Bronchial epithelial cell (primary cell): ENCODE results near the gene PHC2. TPM values are rescaled to one million over a fixed set of nuclear protein-coding genes. Genes with fewer than 3 reads are reported as not detected.

Experiments used
- DNase-seq: peaks from one replicate; pipeline ENCODE4 v3.0.0-alpha.2; 2010; ENCODE audit warnings: low read depth
- FAIRE-seq: peaks from 2 replicates; lab custom pipeline; 2011; peaks lifted over from hg19 to GRCh38; lab: Jason Lieb, UNC
- H3K27me3 ChIP-seq: 2 replicates; pipeline ENCODE4 v1.5.1; 2011; ENCODE audit warnings: low read length; ENCODE audit not compliant: control insufficient read depth, insufficient read depth
- H3K36me3 ChIP-seq: 2 replicates; pipeline ENCODE4 v1.5.1; 2011; ENCODE audit warnings: low read length; ENCODE audit not compliant: control insufficient read depth, insufficient read depth
- H3K4me3 ChIP-seq: 2 replicates; pipeline ENCODE4 v1.5.1; 2011; ENCODE audit warnings: mild to moderate bottlenecking, low read depth, low read length, control low read depth
- CTCF ChIP-seq: IDR thresholded peaks from 2 replicates; pipeline ENCODE4 v1.5.1; 2011; ENCODE audit warnings: mild to moderate bottlenecking, moderate library complexity, low read length, control low read depth, inconsistent platforms; ENCODE audit not compliant: insufficient read depth, severe bottlenecking
- total RNA-seq: library from RNA; depleted of rRNA; stranded (reverse); fragments of >200 nt; gene quantifications from 2 replicates; pipeline ENCODE4 v1.2.1, GENCODE V29; 2014

PHC2 gene
- total RNA-seq, 1 donor from 2014 or later = 32.1 TPM

DNA sequence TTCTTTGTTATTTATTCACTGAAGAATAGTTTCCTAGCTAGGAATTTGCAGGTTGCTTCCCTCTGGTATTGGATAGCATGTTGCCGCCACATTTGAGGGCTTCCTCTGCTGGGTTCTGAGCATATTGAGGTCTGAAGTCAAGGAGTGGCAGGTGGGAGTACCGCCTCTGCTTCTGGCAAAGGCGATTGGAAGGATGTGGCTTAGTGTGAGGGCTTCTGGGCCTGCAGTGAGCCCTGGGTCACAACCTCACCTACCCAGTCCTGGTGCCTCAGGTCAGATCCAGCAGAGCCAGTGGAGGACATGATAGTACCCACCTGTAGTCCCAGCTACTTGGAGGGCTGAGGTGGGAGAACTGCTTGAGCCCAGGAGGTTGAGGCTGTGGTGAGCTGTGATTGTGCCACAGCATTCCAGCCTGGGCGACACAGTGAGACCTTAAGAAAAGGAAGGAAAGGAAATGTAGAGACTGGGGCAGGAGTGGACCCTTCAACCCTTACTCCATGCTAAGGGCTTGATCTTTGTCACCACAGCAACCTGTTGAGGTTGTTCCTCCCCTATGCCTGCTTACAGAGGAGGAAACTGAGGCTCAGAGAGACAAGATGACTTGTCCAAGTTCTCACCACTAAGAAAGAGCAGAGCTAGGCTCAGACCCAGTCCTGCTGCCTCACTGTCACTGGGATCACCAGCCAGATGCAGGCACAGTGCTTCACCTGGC is 132.8 kb downstream of the PHC2 start:
- FAIRE-seq (peak; percentile 23), DNase-seq (no peak)
- no peaks in the 10 kb centered on the region for H3K27me3 ChIP-seq
- TF ChIP-seq CTCF = no peak
- peaks cover 4% of the 10 kb centered on the region for H3K36me3 ChIP-seq
- no peak overlapping the region for H3K4me3 ChIP-seq

- peaks cover 4% of the 10 kb centered on the region for H3K36me3 ChIP-seq
- H3K4me3 ChIP-seq = no peak overlapping the region
- no peak for TF ChIP-seq CTCF
- FAIRE-seq = no peak
- DNase-seq = no peak
- H3K27me3 ChIP-seq = no peaks in the 10 kb centered on the region
Measured at GRCh38 chr1:33296824-33297223, 134.1 kb downstream of the PHC2 start.

DNA sequence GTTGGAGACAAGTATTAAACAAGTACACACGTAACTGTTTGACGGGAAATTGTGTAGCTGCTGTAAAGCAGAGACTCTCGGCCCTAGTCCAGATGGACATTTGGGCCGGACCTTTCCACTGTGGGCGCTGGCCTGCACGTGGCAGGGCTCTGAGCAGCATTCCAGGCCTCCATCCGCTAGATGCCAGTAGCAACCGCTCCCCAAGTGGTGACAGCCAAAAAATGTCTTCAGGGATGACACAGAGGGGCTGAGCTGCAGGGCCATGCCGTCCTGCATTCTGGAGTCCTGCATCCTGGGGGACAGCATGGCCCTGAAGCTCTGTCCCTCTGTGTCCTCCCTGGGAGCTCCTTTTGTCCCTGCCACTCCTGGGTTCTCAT is 134.8 kb downstream of the PHC2 start:
- Histone ChIP-seq H3K27me3 (no peaks in the 10 kb centered on the region), H3K4me3 (no peak overlapping the region)

GRCh38 chr1:33295450-33296081 is 135.3 kb downstream of the PHC2 start:
- FAIRE-seq = no peak
- H3K27me3 ChIP-seq = no peaks in the 10 kb centered on the region
- peaks cover 4% of the 10 kb centered on the region for H3K36me3 ChIP-seq
- TF ChIP-seq CTCF = peak; percentile 95
- peak; percentile 65 for DNase-seq
- no peak overlapping the region for H3K4me3 ChIP-seq

More for the DNA sequence above, 134.8 kb downstream of the PHC2 start:
- TF ChIP-seq CTCF = no peak
- no peak for DNase-seq
- FAIRE-seq = no peak
- peaks cover 4% of the 10 kb centered on the region for H3K36me3 ChIP-seq

DNA sequence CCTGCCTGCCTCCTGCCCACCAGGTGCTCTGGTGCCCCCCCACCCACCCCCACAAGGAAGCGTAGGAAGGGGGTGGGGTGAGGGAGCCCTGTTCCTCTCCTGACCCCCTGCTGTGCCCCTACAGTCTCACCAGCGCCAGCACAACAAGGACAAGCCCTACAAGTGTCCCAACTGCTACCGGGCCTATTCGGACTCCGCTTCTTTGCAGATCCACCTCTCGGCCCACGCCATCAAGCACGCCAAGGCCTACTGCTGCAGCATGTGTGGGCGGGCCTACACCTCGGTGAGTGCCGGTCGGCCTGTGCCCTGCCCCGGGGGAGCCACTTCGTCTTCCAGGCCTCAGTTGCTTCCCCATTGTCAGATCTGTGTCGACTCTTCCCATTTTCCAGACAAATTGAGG is 135.9 kb downstream of the PHC2 start:
- Histone ChIP-seq H3K27me3 (no peaks in the 10 kb centered on the region), H3K36me3 (peaks cover 4% of the 10 kb centered on the region), H3K4me3 (no peak overlapping the region)
- no peak for DNase-seq
- no peak for TF ChIP-seq CTCF
- no peak for FAIRE-seq
